Fibroblast of skin of left quadriceps (primary cell): ENCODE results near the gene GNB1L.
A peak's percentile ranks its signal among the peaks of the same experiment; 100 is the strongest.

ENCODE experiments used
- DNase-seq, 2 experiments: peaks; one replicate each; pipeline ENCODE4 v3.0.0-alpha.2; 2013; ENCODE audit warnings: low read depth in 2 of 2

Gene GNB1L

GRCh38 chr22:19854778-19855503, at the start of gene GNB1L, which contains the start of gene RTL10:
Gene GNB1L (minus strand): TSS chr22:19854874. CDS start chr22:19821355, 33,519 bp downstream.
Gene RTL10 (minus strand): TSS chr22:19854874. CDS start chr22:19852261, 2,613 bp downstream.
- DNase-seq = peak; percentile 88 to 89

GRCh38 chr22:19904174-19904856, 49.6 kb upstream of the GNB1L start:
- DNase-seq = no peak

DNA sequence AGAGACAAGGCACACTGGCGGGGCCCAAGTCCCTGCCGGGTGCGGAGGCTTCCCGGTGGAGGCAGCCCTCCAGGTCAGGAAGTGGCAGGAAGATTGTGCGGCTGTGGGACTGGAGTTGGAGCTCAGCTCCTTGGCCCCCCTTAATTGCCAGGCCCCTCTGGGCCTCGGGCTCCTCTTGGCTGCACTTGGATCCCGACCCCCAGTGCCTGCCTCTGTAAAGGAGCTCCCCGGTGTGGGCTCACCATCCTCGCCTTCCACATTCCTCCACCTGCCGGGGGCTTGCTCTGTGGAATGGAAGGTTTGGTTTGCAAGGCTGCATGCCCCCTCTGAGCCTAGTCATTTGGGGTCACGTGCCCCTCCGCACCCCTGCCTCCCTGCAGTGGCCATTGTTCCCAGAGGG, 48.8 kb upstream of the GNB1L start:
- DNase-seq = no peak

GRCh38 chr22:19903031-19903430, 48.4 kb upstream of the GNB1L start:
- no peak for DNase-seq

- no peak for DNase-seq
Observed at GRCh38 chr22:19902245-19902715, 47.6 kb upstream of the GNB1L start.

GRCh38 chr22:19901577-19902244, 47.0 kb upstream of the GNB1L start:
- DNase-seq = no peak

- DNase-seq = no peak
Observed at GRCh38 chr22:19900707-19901436, 46.2 kb upstream of the GNB1L start.

GRCh38 chr22:19898831-19899567, 44.3 kb upstream of the GNB1L start:
- no peak for DNase-seq

GRCh38 chr22:19898145-19898544, 43.5 kb upstream of the GNB1L start:
- DNase-seq = no peak

- DNase-seq = no peak
Observed at GRCh38 chr22:19897726-19898125, 43.1 kb upstream of the GNB1L start.

GRCh38 chr22:19896665-19897355, 42.1 kb upstream of the GNB1L start:
- no peak for DNase-seq

- DNase-seq = no peak
Observed at GRCh38 chr22:19895160-19895849, 40.6 kb upstream of the GNB1L start.

GRCh38 chr22:19893363-19893762, 38.7 kb upstream of the GNB1L start:
- no peak for DNase-seq

DNA sequence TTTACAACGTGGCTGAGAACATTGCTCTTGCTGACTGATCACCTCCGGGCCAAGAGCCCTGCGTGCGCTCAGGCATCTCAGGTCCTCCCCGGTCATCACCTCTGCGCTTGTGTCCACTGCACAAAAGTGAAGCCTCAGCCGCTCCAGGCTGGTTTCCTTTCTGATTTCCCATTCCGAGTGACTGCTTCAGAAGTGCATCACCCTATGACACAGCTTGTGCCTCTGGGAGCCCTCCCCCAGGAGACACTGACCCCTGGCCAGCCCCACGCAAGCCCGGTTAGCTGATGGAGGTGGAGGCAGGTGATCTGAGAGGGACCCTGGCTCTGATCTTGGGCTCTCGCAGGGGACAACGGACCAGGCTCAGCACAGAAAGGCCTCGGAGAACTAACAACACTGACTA, 38.3 kb upstream of the GNB1L start:
- no peak for DNase-seq

DNA sequence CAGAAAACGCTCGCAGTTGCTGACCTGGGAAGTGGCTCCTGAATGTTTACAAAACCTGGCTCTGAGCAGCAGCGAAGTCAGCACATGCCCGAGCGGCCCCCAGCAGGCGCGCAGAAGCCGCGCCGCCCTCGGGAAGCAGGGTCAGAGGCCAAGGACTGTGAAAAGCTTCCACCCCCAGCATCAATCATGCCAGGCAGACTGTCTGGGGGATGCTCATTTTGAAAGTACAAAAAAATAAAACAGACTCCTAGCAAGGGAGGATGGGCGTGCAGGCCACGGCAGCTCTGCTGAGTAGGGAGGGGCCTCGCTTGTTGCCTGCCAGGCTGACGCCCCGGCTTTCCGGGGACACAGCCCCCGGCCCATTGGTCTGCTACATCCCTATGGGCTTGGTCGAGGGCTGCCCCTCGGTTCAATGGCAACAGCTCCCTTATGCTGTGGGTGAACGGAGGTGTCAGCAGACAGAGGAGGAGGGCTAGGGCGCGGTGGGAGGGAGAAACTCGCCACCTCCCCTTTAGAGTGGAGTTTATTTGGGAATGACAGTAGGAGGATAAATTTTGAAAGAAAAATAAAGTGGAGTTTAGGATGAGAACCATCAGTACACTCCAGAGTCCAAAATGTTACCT, 37.7 kb upstream of the GNB1L start:
- DNase-seq = no peak

DNA sequence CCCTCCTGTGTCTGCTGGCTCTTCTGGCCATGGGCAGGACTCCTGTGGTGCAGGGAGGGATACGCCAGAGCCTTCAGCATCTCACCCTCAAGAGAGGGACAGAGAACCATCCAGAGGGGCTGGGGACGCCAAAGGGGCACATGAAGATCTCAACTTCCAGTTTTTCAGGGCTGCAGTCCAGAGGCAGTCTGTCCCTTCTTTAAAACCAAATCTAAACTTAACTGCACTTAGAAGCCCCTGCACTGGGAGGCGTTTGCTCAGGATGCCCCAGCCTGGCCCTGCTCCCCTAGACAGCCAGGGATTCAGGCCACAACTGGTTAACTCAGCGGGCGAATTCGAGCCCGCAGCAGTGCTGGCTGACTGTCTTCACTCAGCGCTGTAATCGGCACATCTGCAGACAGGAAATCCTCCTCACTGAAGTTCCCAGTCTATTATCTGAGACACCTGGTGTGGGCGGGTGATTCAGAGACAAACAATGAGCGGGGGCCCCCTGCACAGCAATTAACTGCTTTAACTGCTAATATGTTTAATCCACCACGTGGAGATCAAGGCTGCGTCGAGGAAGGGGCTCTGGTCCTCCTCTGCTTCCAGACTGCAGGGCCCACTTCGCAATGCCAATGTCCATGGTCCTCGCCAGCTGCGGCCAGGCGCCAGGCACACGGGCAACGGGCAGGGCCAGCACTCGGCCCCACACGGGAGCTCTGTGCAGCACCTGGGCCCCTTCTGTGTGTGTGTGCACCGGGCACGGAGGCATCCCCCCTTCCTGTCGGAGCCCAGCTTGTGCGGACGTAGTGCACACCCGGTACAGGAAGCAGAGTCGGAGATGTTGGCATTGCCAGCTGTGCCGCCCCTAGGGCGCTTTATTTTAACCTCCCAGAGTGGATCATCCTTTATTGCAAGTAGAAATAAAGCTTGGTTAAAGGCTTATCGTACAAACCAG, 36.9 kb upstream of the GNB1L start:
- DNase-seq = peak; percentile 78 to 81

- DNase-seq = no peak
Observed at GRCh38 chr22:19890502-19891316, 36.0 kb upstream of the GNB1L start.
